H1 (cell line): ENCODE measurements around the gene CYP3A7. TPM values are rescaled to one million over a fixed set of nuclear protein-coding genes. Genes with fewer than 3 reads are reported as not detected.

Experiments used
- CTCF ChIA-PET: fragments of 300-600 bp; sonication (Branson Sonifier 250); formaldehyde crosslinking; loops from one replicate; lab custom pipeline; 2021; ENCODE audit not compliant: partially characterized antibody; lab: Charles Lee
- POLR2A ChIA-PET: fragments of 300-600 bp; sonication (Branson Sonifier 250); formaldehyde crosslinking; loops from one replicate; lab custom pipeline; 2021; ENCODE audit warnings: inconsistent platforms; ENCODE audit not compliant: partially characterized antibody; lab: Charles Lee
- DNase-seq, 2 experiments: peaks; one replicate each; pipeline versions ENCODE4 v3.0.0 to v3.0.0-alpha.2; 2010 to 2022; ENCODE audit warnings: low spot score in 2 of 2, low read depth in 1 of 2, mixed read lengths in 1 of 2
- FAIRE-seq: peaks from 2 replicates; lab custom pipeline; 2011; peaks lifted over from hg19 to GRCh38; lab: Jason Lieb, UNC
- H2AFZ ChIP-seq: 2 replicates; pipeline ENCODE4 v1.8.1; 2012; ENCODE audit warnings: low read length, inconsistent platforms
- H2AK5ac ChIP-seq: 2 replicates; pipeline ENCODE4 v1.6.1; 2013; ENCODE audit warnings: low read depth, low read length
- H2BK120ac ChIP-seq: replicated peaks from 2 replicates; pipeline ENCODE3; 2013; ENCODE audit warnings: low read depth, low read length, inconsistent platforms
- H2BK12ac ChIP-seq: 2 replicates; pipeline ENCODE4 v1.6.1; 2013; ENCODE audit warnings: low read depth, low read length
- H2BK15ac ChIP-seq: 2 replicates; pipeline ENCODE4 v1.6.1; 2013; ENCODE audit warnings: low read length
- H2BK20ac ChIP-seq: 2 replicates; pipeline ENCODE4 v1.6.1; 2013; ENCODE audit warnings: low read length
- H2BK5ac ChIP-seq: 2 replicates; pipeline ENCODE4 v1.6.1; 2013; ENCODE audit warnings: low read depth, low read length
- H3K14ac ChIP-seq: 2 replicates; pipeline ENCODE4 v1.6.1; 2013; ENCODE audit warnings: inconsistent platforms; ENCODE audit not compliant: insufficient read length
- H3K18ac ChIP-seq: 2 replicates; pipeline ENCODE4 v1.6.1; 2013; ENCODE audit warnings: low read length; ENCODE audit errors: extremely low read depth
- H3K23ac ChIP-seq: 2 replicates; pipeline ENCODE4 v1.6.1; 2013; ENCODE audit warnings: inconsistent platforms; ENCODE audit not compliant: insufficient read length
- H3K23me2 ChIP-seq: 2 replicates; pipeline ENCODE4 v1.6.1; 2013; ENCODE audit warnings: low read depth, low read length
- H3K27ac ChIP-seq: 2 replicates; pipeline ENCODE4 v1.6.1; 2011; ENCODE audit warnings: low read depth, low read length, inconsistent platforms
- H3K27me3 ChIP-seq, 4 experiments: replicated peaks in 1 of 4; 1 replicate in 1 of 4; 2 replicates in 3 of 4; pipeline versions ENCODE4 v1.6.1 to v1.8.1; 2011 to 2013; ENCODE audit warnings: low read length in 3 of 4, mild to moderate bottlenecking in 3 of 4, inconsistent platforms in 2 of 4, mixed read lengths in 2 of 4, moderate library complexity in 1 of 4; ENCODE audit not compliant: control insufficient read depth in 3 of 4, insufficient read depth in 3 of 4; ENCODE audit errors: extremely low read depth in 1 of 4
- H3K36me3 ChIP-seq, 4 experiments: 2 replicates each; pipeline versions ENCODE4 v1.6.1 to v1.8.1; 2011 to 2013; ENCODE audit warnings: mild to moderate bottlenecking in 4 of 4, low read length in 3 of 4, moderate library complexity in 2 of 4, control low read depth in 1 of 4, inconsistent platforms in 1 of 4; ENCODE audit not compliant: insufficient read depth in 4 of 4, control insufficient read depth in 2 of 4
- H3K4ac ChIP-seq: replicated peaks from 2 replicates; pipeline ENCODE3; 2013; ENCODE audit warnings: low read length, low read depth, mixed read lengths, inconsistent platforms; ENCODE audit not compliant: insufficient read length
- H3K4me1 ChIP-seq, 4 experiments: replicated peaks in 1 of 4; 1 replicate in 1 of 4; 2 replicates in 3 of 4; pipeline versions ENCODE4 v1.6.1 to v1.8.1; 2011 to 2013; ENCODE audit warnings: low read length in 3 of 4, inconsistent platforms in 2 of 4, mixed read lengths in 1 of 4; ENCODE audit not compliant: insufficient read depth in 4 of 4, control insufficient read depth in 3 of 4
- H3K4me2 ChIP-seq, 2 experiments: 2 replicates each; pipeline versions ENCODE4 v1.6.1 to v1.8.1; 2011 to 2013; ENCODE audit warnings: low read depth in 2 of 2, low read length in 2 of 2, control low read depth in 1 of 2, inconsistent platforms in 1 of 2, mild to moderate bottlenecking in 1 of 2; ENCODE audit not compliant: insufficient read depth in 1 of 2
- H3K4me3 ChIP-seq, 4 experiments: fragments of 200-600, 300-600 bp in 1 of 4; sonication (generic), shearing (Covaris generic), sonication (Bioruptor Twin) in 1 of 4; 2 replicates each; pipeline versions ENCODE4 v1.5.1 to v1.8.1; 2011 to 2016; ENCODE audit warnings: low read length in 4 of 4, low read depth in 3 of 4, control low read depth in 2 of 4, inconsistent platforms in 2 of 4, mild to moderate bottlenecking in 2 of 4, mixed read lengths in 1 of 4, moderate library complexity in 1 of 4; ENCODE audit not compliant: insufficient read depth in 2 of 4; ENCODE audit errors: extremely low read depth in 1 of 4
- H3K56ac ChIP-seq: replicated peaks from 2 replicates; pipeline ENCODE3; 2013; ENCODE audit warnings: low read depth, mild to moderate bottlenecking, mixed read lengths, low read length, inconsistent platforms; ENCODE audit not compliant: insufficient read length
- H3K79me1 ChIP-seq: 2 replicates; pipeline ENCODE4 v1.6.1; 2013; ENCODE audit warnings: low read depth, low read length, control low read depth
- H3K79me2 ChIP-seq, 2 experiments: 2 replicates each; pipeline versions ENCODE4 v1.6.1 to v1.8.1; 2012 to 2013; ENCODE audit warnings: low read length in 2 of 2, mild to moderate bottlenecking in 2 of 2, inconsistent platforms in 1 of 2; ENCODE audit not compliant: insufficient read depth in 2 of 2, control insufficient read depth in 1 of 2
- H3K9ac ChIP-seq, 4 experiments: replicated peaks in 1 of 4; 1 replicate in 1 of 4; 2 replicates in 3 of 4; pipeline versions ENCODE4 v1.6.1 to v1.8.1; 2011 to 2013; ENCODE audit warnings: low read depth in 3 of 4, low read length in 3 of 4, control low read depth in 2 of 4, mild to moderate bottlenecking in 2 of 4, moderate library complexity in 2 of 4, inconsistent platforms in 1 of 4; ENCODE audit errors: extremely low read depth in 1 of 4
- H3K9me3 ChIP-seq, 2 experiments: 2 replicates each; pipeline versions ENCODE4 v1.6.1 to v1.8.1; 2012 to 2013; ENCODE audit warnings: mild to moderate bottlenecking in 2 of 2, moderate library complexity in 2 of 2, control low read depth in 1 of 2, inconsistent platforms in 1 of 2, low read depth in 1 of 2, low read length in 1 of 2, mixed read lengths in 1 of 2; ENCODE audit not compliant: insufficient read depth in 2 of 2
- H4K20me1 ChIP-seq, 2 experiments: replicated peaks in 1 of 2; 2 replicates each; pipeline versions ENCODE3 to v1.8.1; 2011 to 2013; ENCODE audit warnings: inconsistent platforms in 2 of 2, low read length in 2 of 2, mild to moderate bottlenecking in 1 of 2; ENCODE audit not compliant: insufficient read depth in 2 of 2, control insufficient read depth in 1 of 2
- H4K5ac ChIP-seq: 2 replicates; pipeline ENCODE4 v1.6.1; 2013; ENCODE audit warnings: low read length, low read depth, mixed read lengths, inconsistent platforms; ENCODE audit not compliant: insufficient read length
- H4K8ac ChIP-seq: 2 replicates; pipeline ENCODE4 v1.8.0; 2013; ENCODE audit warnings: mild to moderate bottlenecking, moderate library complexity, low read length, inconsistent platforms; ENCODE audit not compliant: insufficient read depth; ENCODE audit errors: extremely low read depth
- H4K91ac ChIP-seq: replicated peaks from 2 replicates; pipeline ENCODE3; 2013; ENCODE audit warnings: low read length, mixed read lengths, inconsistent platforms; ENCODE audit not compliant: insufficient read length
- ASH2L ChIP-seq: fragments of 200-600, 300-600 bp; sonication (generic); IDR thresholded peaks from one replicate; pipeline ENCODE4 v1.7.1; 2017; ENCODE audit warnings: low read length
- BACH1 ChIP-seq: IDR thresholded peaks from 2 replicates; pipeline ENCODE4 v1.6.1; 2012; ENCODE audit warnings: low read length, improper control_type of control experiment
- BRCA1 ChIP-seq: IDR thresholded peaks from 2 replicates; pipeline ENCODE4 v1.6.1; 2012; ENCODE audit warnings: low read depth, low read length, improper control_type of control experiment
- CBX8 ChIP-seq: fragments of 300-800, 300-1000 bp; sonication (generic); IDR thresholded peaks from 2 replicates; pipeline ENCODE4 v1.7.1; 2016; ENCODE audit warnings: low read depth, low read length, borderline replicate concordance
- CEBPB ChIP-seq: IDR thresholded peaks from 2 replicates; pipeline ENCODE4 v1.6.1; 2012; ENCODE audit warnings: low read depth, low read length
- CHD2 ChIP-seq: IDR thresholded peaks from 2 replicates; pipeline ENCODE4 v1.6.1; 2012; ENCODE audit warnings: low read length, improper control_type of control experiment
- EP300 ChIP-seq, 2 experiments: IDR thresholded peaks; 1 replicate in 1 of 2; 2 replicates in 1 of 2; pipeline ENCODE4 v1.6.1; 2011 to 2012; ENCODE audit warnings: low read depth in 2 of 2, low read length in 2 of 2, mild to moderate bottlenecking in 2 of 2, borderline replicate concordance in 1 of 2, inconsistent platforms in 1 of 2, moderate library complexity in 1 of 2
- POLR2A ChIP-seq, 2 experiments: IDR thresholded peaks; 1 replicate in 1 of 2; 2 replicates in 1 of 2; pipeline ENCODE4 v1.6.1; 2011; ENCODE audit warnings: low read depth in 2 of 2, low read length in 2 of 2, mild to moderate bottlenecking in 2 of 2; ENCODE audit errors: control extremely low read depth in 1 of 2
- POU5F1 ChIP-seq: IDR thresholded peaks from 2 replicates; pipeline ENCODE4 v1.6.1; 2011; ENCODE audit warnings: low read depth, mild to moderate bottlenecking, low read length, moderate library complexity
- RAD21 ChIP-seq, 2 experiments: IDR thresholded peaks in 1 of 2; conservative IDR thresholded peaks in 1 of 2; 2 replicates each; pipeline ENCODE4 v1.6.1; 2011; ENCODE audit warnings: low read depth in 2 of 2, low read length in 2 of 2, improper control_type of control experiment in 1 of 2, inconsistent platforms in 1 of 2, mild to moderate bottlenecking in 1 of 2, moderate library complexity in 1 of 2
- RBBP5 ChIP-seq: IDR thresholded peaks from 2 replicates; pipeline ENCODE4 v1.7.1; 2012; ENCODE audit warnings: low read depth, mild to moderate bottlenecking, inconsistent platforms, low read length, moderate library complexity, borderline replicate concordance
- RNF2 ChIP-seq: fragments of 200-900, 300-1000 bp; sonication (generic); IDR thresholded peaks from 2 replicates; pipeline ENCODE4 v1.7.1; 2016; ENCODE audit warnings: borderline replicate concordance, low read depth, mild to moderate bottlenecking, antibody characterized with exemption, low read length; ENCODE audit not compliant: poor library complexity, severe bottlenecking; ENCODE audit errors: missing control alignments
- SP1 ChIP-seq: IDR thresholded peaks from 2 replicates; pipeline ENCODE4 v1.6.1; 2011; ENCODE audit warnings: low read depth, low read length
- ZNF274 ChIP-seq: IDR thresholded peaks from 2 replicates; pipeline ENCODE4 v1.7.0; 2012; ENCODE audit warnings: low read length, borderline replicate concordance; ENCODE audit errors: extremely low read depth
- WGBS, 2 experiments: shearing (Covaris generic) in 1 of 2; methylation state at CpG; one replicate each; pipeline versions ENCODE4 v1.1.6 to v1.1.7; 2013 to 2015; ENCODE audit warnings: low lambda C conversion rate in 2 of 2, mixed read lengths in 2 of 2, inconsistent platforms in 1 of 2, low coverage in 1 of 2, missing lambda C conversion rate in 1 of 2; ENCODE audit not compliant: insufficient replicate concordance in 2 of 2, insufficient coverage in 1 of 2, insufficient read length in 1 of 2; ENCODE audit errors: extremely low coverage in 1 of 2, missing lambda C conversion rate in 1 of 2; 5-methylcytosine and 5-hydroxymethylcytosine counted together
- polyA plus RNA-seq, 7 experiments: library from polyadenylated mRNA; depleted of rRNA in 3 of 7; stranded (reverse) in 5 of 7; unstranded in 2 of 7; fragments of >200 nt in 5 of 7; fragments of 200-250 nt in 2 of 7; gene quantifications; 1 replicate in 5 of 7; 2 replicates in 1 of 7; 4 replicates in 1 of 7; pipeline versions ENCODE4 v1.2.1 to v1.2.3, GENCODE V29; 2011 to 2013; ENCODE audit warnings: missing spikeins in 2 of 7, mixed read lengths in 2 of 7
- total RNA-seq: library from RNA; stranded (reverse); fragmentation: NEBNext Ultra II Directional; extraction: Animal tissue kit (Norgen Biotek cat#: 25700); gene quantifications from 2 replicates; pipeline ENCODE4 v1.2.1, GENCODE V29; 2021

The CYP3A7 gene
- total and polyA plus RNA-seq, 2 of the 8 experiments (the other 6 are each of a cell fraction or from before 2014, with no cell fraction given), result not detected

GRCh38 chr7:99685129-99685758 is 49.8 kb downstream of the CYP3A7 start:
- Histone ChIP-seq H3K4ac (no peak overlapping the region), H3K23me2 (no peaks in the 10 kb centered on the region), H2BK5ac (no peak overlapping the region), H3K9me3 (peaks cover 13 to 15% of the 10 kb centered on the region in 2 experiments), H3K4me1 (no peaks in the 10 kb centered on the region), H3K27me3 (peaks cover 0 to 1% (median 0%) of the 10 kb centered on the region in 4 experiments; a peak in 1 of 7 replicates), H4K91ac (no peak overlapping the region), H4K8ac (no peak overlapping the region), H4K20me1 (no peaks in the 10 kb centered on the region), H2AFZ (no peak overlapping the region), H3K36me3 (peaks cover 0 to 6% (median 0%) of the 10 kb centered on the region in 4 experiments; a peak in 1 of 8 replicates), H3K14ac (no peak overlapping the region), H2BK120ac (no peak overlapping the region), H2BK15ac (no peak overlapping the region), H3K79me2 (no peaks in the 10 kb centered on the region), H2BK12ac (no peak overlapping the region), H3K79me1 (no peaks in the 10 kb centered on the region), H3K4me2 (no peak overlapping the region), H3K4me3 (no peak overlapping the region), H3K18ac (no peak overlapping the region), H3K56ac (no peak overlapping the region), H2AK5ac (no peak overlapping the region), H4K5ac (no peak overlapping the region), H3K23ac (no peak overlapping the region), H3K9ac (no peak overlapping the region), H2BK20ac (no peak overlapping the region), H3K27ac (no peak overlapping the region)
- POLR2A ChIA-PET, result interaction anchor here (0.8 kb wide), 1 partner anchor 20 kb away, joined by 3 read pairs; no protein-coding TSS in a partner anchor
- FAIRE-seq, result no peak
- 89% methylated on average over 9 of the region's 9 CpGs; no CpG with 5 or more reads in 1 of the 2 experiments for WGBS, 2 experiments
- CTCF ChIA-PET, result no interaction called here
- no peak for DNase-seq
- TF ChIP-seq POLR2A (IDR thresholded peaks at IDR 0.05; ENCODE audit: control extremely low read depth in 1 of 2, low read depth in 2 of 2, low read length in 2 of 2), result no peak
- no peak for TF ChIP-seq ZNF274
- no peak for TF ChIP-seq BRCA1
- no peak for TF ChIP-seq BACH1
- TF ChIP-seq POU5F1, result no peak
- TF ChIP-seq SP1, result no peak
- TF ChIP-seq RBBP5, result no peak
- TF ChIP-seq RAD21 (IDR thresholded peaks at IDR 0.05 in 1 of 2, conservative IDR thresholded peaks at IDR 0.05 in 1 of 2; ENCODE audit: low read depth in 2 of 2, low read length in 2 of 2), result no peak
- no peak for TF ChIP-seq CBX8
- TF ChIP-seq ASH2L, result no peak
- no peak for TF ChIP-seq EP300 (IDR thresholded peaks at IDR 0.05; ENCODE audit: borderline replicate concordance in 1 of 2, low read depth in 2 of 2, low read length in 2 of 2)
- no peak for TF ChIP-seq CHD2
- TF ChIP-seq CEBPB, result no peak
- TF ChIP-seq RNF2, result no peak
